OCI-M1 (cell line): ENCODE measurements around the gene CKAP5.

ENCODE experiments used
- DNase-seq: peaks from one replicate; lab custom pipeline; 2025; lab: John Stamatoyannopoulos, UW

The CKAP5 gene

GRCh38 chr11:46698597-46698996 is 147.5 kb downstream of the CKAP5 start:
- no peak for DNase-seq

GRCh38 chr11:46697723-46698122 is 148.4 kb downstream of the CKAP5 start:
- no peak for DNase-seq

- DNase-seq = no peak
Observed at GRCh38 chr11:46697303-46697702, 148.8 kb downstream of the CKAP5 start.

GRCh38 chr11:46696212-46696558 is 149.9 kb downstream of the CKAP5 start:
- DNase-seq = no peak

GRCh38 chr11:46695345-46696211 is 150.5 kb downstream of the CKAP5 start:
- no peak for DNase-seq

- DNase-seq = no peak
Observed at GRCh38 chr11:46694607-46695006, 151.5 kb downstream of the CKAP5 start.

- no peak for DNase-seq
Observed at GRCh38 chr11:46694072-46694471, 152.0 kb downstream of the CKAP5 start.

GRCh38 chr11:46693597-46694012 is 152.5 kb downstream of the CKAP5 start:
- DNase-seq = no peak
